T-helper 9 cell (primary cell): ENCODE measurements around the gene GGCX.
A peak's percentile ranks its signal among the peaks of the same experiment; 100 is the strongest.

ENCODE experiments used
- DNase-seq: peaks from one replicate; pipeline ENCODE4 v3.0.0-alpha.2; 2020

The GGCX gene

DNA sequence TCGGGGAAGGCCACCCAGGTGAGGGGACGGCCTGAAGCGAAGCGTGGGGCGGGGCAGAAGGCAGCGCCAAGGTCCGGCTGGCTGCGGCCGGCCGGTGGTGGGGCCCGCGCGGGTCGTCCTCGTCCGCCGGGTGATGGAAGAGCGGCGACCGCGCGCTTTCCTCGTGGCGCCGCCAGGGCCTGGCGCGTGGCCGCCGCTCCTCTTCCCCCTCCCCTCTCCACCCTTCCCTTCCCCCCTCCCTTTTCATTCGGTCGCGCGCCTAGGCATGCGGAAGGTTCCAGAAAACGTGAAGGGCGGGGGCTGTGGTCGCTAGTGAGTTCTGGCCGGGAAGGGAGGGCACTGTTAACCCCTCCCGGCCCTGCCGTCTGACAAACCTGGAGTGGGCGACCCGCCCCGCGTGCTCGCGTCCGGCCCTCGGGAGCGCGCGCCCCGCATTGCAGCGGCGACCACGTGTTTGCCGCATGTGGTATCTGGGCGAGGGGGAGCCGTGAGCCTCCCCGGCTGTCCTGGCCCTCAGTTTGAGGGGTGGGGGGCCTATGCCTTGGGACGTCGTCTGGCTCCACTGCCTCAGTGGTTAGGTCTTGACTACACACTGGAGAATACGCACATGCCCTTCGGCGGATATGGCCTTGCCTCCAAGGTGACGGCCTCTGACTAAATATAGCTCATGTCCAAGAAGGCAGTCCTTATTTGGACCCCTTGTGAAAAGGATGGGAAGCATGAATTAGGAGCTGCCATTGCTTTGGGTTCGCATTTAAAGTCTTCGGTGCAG lies 21.7 kb downstream of the GGCX start:
- peak; percentile 60 for DNase-seq

DNA sequence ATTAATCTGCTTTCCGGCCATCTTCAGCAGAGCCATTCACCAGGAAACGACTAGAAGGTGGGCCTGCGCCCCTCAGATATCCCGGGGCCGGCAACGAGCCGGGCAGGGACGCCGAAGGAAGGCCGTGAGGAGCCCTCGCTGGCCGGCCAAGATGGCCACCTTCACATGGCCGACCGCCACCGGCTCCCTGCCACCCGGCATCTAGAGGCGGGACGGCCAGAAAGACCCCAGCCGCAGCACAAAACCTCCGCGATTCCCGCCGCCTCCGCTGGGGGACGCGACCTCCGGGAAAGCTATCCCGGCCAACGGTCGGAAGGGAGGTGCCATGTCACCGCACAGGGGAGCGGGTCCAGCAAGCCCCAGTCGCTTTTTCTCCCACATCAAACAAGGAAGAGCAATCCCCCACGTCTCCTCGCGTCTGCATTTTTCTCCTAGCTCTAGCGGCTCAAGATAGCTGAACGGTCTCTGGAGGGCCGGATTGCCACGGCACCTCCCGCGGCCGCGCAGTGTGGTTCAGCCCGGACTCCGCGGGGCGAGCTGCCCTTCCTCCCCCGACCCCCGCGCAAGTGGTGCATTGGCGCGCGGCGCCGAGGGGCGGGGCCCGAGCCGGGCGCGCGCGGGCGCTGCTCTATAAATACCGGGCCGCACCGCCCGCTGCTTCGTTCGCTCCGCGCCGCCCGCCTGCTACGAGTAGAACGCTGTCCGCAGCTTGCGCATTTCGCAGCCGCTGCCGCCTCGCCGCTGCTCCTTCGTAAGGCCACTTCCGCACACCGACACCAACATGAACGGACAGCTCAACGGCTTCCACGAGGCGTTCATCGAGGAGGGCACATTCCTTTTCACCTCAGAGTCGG lies 22.6 kb downstream of the GGCX start, which contains the start of gene MAT2A:
TSS of gene MAT2A (plus strand) at position 662 of the 854 bp plus-strand sequence. CDS start at position 782, 120 bp downstream.
- peak; percentile 78 for DNase-seq

DNA sequence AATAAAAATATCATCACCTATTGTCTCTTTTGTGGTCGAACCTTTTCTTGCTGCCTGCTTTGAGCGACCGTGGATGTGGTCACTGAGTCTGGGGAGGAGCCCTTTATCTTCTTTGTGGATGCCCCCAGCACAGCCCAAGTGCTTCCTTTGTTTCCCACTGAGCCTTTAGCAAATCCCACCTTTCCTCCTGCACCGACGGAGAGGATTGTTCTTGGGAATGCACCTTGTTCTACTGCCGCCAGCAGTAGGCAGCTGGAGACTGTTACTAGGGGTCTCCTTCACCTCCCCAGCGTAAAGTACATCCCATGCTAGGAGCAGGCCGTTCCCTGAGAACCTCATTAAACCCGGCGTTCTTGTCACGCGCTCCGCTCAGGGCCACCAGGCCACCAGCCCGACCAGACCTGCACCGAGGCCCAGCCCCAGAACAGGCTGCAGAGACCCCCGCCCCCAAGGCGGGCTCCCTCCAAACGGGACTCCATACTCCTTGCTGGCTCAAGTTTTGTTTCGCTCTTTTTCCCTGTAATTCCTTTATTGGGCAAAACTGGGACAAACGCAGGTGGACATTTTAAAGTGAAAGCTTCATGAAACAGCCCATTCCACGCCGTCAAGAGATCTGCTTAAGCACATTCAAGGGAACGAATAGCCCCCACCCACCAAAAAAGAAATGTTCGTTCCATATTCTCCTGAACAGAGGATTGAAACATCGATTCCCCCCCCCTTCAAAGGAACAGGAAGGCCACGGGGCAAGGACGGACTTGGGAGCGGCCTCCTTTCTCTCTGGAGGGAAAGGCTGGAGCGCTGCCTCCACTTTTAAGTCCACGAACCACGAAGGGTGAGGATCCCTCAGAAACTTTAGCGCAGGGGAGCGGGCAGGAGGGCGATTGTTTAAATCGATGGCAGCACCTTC lies 23.4 kb downstream of the GGCX start:
- DNase-seq = no peak

DNA sequence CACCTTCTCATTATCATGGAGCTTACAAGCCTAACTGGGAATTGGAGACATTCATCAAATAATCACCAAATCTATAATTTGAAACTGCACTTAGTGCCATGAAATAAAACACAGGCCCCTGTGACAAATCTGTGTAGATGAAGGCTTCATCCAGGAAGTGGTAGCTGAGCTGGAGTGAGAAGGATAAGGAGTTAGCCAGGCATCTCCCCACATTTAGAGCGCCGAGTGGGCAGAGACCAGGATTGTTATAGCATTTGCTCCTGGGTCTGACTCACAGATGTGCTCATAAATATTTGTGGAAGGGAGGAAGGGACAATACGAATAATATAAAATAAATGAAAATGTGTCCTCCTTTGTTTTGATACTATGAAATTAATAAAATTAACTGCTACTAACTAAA lies 24.8 kb downstream of the GGCX start:
- DNase-seq = no peak

DNA sequence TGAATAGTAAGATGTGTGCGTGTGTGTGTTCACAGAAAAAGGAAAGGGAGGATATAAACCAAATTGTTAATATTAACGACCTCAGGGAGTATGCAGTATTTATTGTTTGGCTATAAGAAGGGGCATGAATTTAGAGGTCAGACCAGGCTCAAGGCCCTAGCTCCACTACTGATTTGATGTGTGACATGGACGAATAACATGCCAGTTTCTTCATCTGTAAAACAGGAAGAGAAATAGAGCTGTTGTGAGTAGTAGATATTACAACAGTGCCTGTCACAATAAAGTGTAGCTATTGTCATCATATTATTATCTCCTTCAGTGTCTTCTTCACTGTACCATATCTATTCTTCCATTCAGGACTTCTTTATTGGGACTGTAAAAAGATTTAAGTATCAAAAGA lies 26.4 kb downstream of the GGCX start:
- no peak for DNase-seq

DNA sequence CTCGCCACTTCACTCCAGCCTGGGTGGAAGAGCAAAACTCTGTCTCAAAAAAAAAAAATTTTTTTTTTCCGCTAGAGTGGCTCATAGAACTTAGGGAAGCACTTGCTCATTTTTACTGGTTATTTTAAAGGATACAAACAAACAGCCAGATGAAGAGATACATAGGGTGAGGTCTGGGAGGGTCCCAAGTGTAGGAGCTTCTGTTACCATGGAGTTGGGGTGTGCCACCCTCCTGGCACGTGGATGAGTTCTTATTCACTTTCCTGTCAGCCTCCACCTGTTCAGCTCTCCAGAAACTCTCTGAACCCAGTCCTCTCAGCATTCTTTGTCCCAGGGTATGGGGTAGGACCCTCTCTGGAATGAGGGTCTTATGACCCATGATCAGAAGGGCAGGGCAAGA lies 27.2 kb downstream of the GGCX start:
- DNase-seq = no peak

DNA sequence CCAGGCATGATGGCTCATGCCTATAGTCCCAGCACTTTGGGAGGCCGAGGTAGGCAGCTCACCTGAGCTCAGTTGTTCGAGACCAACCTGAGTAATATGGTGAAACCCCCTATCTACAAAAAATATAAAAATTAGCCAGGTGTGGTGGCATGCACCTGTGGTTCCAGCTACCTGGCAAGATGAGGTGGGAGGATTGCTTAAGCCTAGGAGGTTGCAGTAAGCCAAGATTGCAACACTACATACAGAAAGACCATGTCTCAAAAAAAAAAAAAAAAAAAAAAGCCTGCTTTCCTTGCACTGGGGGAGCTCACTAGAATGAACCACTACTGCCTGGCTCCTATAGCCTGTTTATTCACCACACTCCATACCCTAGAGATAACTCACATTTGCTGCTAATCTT lies 29.7 kb downstream of the GGCX start:
- DNase-seq = no peak

DNA sequence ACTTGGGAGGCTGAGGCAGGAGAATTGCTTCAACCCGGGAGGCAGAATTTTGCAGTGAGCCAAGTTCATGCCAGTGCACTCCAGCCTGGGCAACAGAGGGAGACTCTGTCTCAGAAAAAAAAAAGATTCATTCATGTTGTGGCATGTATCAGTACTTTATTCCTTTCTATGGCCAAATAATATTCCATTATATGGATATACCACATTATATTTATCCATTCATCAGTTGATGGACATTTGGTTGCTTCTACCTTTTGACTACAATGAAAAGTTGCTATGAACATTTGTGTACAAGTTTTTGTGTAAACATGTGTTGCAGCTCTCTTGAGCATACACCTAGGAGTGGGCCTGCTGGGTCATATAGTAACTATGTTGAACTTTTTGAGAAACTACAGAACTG lies 31.5 kb downstream of the GGCX start:
- DNase-seq = no peak

DNA sequence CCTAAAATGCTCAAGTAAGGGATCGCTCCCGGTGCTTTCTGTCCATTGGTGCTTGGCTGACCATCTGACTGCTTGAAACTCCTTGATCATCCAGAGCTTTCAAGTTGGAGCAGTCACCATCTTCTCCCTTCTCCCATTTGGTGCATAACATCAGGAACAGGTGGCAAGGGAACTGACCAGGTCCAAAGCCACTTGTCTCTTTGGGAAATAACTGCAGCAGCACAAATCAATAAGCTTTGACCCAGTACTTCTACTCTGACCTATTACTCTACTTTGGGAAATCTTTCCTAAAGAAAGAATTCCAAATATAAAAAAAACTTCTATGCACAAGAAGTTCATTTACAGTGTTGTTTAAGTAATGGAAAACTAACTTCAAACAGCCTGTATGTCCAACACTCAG lies 32.9 kb downstream of the GGCX start:
- DNase-seq = no peak

DNA sequence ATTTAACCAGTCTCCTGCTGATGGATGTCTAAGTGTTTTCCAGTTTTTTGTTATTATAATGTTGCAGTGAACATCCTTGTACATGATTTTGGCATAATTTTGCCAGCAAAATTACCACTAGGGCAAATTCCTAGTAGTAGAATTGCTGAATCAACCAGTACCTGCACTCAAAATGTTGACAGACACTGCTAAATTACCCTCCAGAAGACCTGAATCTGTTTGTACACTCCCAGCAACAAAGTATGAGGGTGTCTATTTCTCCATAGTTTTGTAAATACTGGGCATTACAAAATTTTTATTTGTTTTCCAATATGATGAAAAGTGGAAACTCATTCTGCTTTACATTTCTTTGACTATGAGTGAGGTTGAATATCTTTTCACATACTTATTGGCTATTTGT lies 33.5 kb downstream of the GGCX start:
- DNase-seq = no peak

DNA sequence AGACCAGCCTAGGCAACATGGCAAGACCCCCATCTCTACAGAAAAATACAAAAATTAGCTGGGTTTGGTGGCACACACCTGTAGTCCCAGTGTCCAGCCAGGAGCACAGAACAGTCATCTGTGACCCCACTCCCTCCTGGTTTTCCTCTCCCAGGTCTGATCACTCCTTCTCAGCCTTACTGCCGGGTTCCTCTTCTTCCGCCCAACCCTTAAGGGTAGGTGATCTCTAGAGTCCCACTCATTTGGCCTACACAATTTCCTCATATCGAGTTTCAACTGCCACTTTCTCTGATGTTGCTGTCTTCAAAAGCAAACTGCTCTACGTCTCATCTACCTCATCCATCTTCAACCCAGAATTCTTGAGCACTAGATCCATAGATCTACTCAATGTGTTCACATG lies 35.7 kb downstream of the GGCX start:
- no peak for DNase-seq

DNA sequence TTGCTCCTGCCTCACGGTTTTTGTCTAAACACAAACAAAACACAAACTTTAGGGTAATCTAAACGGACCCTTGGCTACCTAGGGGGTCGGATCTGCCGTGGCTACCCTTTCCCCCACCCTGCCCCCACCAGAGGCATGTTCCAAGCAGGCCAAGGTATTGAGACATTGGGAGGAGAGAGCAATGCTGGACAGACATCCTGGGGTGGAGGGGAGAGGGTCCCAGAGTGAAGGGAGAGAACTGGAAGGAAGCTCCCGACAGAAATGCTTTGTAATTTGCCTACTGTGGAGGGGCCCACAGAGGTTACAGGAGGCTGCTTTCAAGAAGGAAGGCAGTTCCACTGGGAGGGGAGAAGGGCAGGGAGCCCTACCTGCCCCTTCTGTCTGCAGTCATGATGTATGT lies 36.3 kb downstream of the GGCX start:
- no peak for DNase-seq

DNA sequence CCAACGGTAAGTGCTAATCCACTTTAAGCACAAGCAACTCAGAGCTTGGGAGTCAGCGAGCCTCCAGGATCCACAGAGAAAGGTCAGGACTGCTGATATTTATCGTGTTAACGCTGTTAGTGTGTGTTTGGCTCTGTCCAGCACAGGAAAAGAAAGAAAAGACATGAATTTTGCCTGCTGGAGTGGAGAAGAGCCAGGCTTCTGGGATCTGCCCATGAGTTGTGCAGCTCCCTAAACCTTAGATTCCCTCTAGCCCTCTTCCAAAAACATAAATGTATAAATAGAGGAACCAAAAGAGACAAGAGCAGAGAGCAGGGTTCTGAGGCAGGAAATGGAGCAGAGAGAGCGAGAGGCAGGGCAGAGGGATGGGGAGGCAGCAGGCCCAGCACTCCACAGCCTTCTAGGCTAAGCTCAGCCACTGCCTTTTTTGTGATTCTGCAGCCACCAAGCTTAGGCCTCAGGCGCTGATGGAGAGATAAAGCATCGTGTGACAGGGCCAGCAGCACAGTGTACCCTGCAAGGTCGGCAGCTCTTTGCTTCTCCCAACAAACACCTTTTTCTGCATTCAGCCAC lies 36.9 kb downstream of the GGCX start:
- DNase-seq = no peak

DNA sequence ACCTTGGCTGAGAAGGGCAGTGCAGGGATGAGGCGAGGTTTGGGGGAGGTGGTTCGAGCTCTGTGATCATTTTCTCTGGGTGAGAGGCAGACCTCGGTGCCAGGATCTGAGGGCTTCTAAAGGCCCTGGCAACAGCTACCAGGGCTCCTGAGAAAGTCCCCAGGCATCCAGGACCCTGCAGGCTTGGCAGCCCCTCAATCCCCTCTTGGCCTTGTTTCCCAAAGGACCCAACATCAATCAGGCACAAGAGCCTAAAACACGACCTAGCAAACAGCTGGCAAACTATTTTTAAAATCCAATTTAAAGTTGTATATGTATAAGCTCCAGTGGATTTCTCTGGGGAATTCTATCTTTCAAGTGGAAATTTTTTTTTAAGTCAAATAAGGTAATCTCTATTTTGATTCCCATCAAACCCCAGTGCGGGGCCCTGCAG lies 37.4 kb downstream of the GGCX start:
- DNase-seq = no peak

DNA sequence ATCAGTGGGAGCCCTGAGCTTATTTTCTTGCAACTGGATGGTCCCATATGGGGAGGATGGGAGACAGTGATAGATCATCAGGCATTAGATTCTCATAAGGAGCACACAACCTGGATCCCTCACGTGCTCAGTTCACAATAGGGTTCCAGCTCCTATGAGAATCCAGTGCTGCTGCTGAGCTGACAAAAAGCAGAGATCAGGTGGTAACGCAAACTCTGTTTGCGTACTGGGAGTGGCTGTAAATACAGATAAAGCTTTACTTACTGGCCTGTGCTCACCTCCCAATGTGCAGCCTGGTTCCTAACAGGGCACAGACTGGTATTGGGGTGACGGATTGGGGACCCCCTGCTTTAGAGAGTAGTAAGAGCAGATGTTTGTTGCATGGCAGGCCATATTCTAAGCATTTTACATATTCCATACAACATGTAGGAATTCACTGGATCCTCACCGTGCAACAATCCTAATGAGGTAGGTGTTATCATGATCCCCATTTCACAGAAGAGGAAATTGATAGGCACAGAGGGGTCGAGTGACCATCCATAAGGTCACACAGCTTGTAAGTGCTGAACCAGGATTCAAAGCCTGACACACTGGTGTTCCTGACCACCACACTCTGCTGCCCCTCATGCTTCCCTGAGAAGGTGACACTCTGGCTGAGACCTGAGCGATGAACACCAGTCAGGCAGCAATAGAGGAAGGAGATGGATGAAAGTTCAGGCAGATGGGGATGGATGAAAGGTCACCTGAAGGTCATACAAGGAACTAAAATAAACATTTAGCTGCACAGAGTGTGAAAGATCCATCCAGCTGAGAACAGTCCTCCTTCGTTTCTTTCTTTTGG lies 38.0 kb downstream of the GGCX start:
- DNase-seq = no peak

DNA sequence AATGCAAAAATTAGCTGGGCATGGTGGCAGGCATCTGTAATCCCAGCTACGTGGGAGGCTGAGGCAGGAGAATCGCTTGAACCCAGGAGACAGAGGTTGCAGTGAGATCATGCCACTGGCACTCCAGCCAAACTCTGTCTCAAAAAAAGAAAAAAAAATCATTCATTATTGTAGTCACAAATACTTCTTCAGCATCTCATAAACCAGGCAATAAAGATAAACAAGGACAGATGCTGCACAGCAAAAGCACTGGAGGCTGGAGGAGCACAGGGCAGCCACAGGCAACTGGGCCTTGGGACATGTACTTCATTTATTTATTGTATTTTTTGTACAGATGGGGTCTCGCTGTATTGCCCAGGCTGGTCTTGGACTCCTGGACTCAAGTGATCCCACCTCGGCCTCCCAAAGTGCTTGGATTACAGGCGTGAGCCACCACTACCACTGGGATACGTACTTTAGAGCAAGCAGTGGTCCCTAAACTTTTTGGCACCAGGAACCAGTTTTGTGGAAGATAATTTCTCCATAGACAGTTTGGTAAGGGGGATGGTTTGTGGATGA lies 39.1 kb downstream of the GGCX start:
- no peak for DNase-seq

DNA sequence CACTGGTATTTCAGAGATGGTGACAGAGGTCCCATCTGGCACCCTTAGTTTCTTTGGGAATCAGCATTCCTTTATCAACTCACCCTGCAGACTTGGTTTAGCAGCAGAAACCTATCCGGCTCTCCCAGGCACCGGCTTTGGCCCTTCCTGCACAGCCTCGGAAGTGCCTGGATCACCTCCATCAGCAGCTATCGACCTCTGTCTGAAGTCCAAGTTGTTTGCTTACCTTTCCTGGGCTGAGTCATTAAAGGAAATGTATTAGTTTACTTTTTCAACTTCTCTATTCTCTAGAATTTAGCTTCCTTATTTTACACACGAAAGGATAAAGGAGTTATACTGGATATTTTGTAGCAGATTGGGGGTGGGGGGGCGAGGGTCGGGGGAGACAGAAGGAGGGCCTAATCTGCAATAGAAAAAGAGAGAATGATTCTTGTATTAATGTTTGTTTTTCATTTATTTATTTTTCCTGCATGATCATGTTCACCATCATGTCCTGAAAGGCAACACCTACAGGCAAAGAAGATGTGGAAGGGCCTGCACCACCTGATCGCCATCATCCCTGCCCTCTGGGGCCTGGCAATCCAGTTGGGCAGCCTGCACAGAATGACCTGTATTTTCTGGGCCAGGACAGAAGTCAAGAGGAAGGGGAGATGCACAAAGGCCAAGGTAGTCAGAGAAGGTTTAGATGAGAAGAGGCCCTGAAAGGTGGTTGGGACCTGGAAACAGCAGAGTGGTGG lies 44.5 kb downstream of the GGCX start:
- no peak for DNase-seq

DNA sequence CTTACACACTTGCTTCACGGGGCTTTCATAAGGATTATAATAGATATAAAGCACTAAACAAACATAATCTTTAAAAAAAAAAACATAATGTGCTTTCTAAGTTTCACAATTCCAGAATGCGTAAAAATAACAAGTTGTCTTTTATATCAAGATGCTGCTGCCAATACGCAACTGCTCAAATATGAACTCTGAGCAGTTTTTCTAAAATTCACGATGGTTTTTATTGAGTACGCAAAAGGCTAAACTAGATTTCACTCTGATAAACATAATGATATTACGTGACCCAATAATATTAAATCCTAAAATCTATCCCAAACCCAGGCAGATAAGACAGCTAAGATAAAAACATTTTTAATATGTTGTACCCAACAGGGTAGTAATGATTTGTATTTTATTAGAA lies 47.0 kb downstream of the GGCX start:
- DNase-seq = no peak

DNA sequence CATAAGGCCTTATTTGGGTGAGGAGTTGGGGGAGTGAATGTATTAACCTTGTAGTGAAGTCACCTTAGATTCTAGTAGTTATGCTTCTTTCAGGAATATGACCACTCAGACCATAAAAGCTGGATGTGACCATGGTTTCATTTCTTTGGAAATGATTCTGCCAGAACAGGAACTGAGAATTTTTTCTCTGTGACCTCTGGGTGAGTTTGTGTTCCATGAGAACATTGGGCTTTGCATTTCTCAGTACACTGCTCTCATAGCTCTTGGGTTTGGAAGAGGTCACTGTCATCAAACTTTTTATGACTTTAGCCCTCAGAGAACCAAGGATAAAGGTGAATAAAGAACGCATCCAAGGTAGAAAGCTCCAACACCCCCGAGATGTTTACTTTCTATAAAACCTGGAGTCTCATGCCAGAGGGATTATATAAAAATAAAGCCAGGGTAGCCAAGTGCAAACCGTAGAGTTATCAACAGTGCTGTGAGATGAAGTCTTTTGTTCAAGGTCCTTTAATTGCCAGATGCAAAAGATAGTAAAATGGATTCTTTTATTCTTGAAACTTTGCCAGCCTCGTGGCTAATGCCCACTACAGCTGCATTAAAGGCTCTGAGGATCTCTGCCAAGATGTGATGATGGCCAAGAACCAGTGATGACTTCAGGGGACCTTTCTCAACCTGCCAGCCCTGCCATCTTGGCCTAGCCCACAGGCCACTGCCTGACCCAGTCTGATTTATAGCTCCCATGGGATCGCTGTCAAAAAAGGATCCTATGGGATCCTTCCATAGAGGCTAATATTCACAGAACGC lies 50.1 kb downstream of the GGCX start:
- no peak for DNase-seq

DNA sequence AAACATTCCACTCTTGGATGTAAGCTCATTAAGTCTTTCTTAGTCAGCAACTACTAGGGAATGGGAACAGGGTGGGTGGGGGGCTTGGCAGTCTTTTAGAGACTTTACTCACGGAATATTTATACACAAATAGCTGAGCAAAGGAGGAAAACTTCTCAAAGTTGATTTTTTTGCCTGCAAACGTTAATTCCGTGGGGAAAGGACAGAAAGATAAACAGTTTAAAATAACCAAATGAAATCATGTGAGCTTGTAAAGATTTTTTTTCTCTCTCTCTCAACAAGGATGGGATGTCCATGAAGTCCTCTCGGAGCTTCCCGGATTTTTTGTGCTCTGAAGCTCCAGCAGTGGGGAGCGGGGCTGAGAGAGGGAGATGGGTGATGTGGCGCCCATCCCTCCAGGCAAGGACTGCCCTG lies 54.5 kb downstream of the GGCX start:
- DNase-seq = no peak
